ENCODE results near the gene ATP4B. TPM values are rescaled to one million over a fixed set of nuclear protein-coding genes. Genes with fewer than 3 reads are reported as not detected.

The ATP4B gene
- polyA plus RNA-seq, 3 donors, result 0.03 to 79.1 (median 3.4) TPM

DNA sequence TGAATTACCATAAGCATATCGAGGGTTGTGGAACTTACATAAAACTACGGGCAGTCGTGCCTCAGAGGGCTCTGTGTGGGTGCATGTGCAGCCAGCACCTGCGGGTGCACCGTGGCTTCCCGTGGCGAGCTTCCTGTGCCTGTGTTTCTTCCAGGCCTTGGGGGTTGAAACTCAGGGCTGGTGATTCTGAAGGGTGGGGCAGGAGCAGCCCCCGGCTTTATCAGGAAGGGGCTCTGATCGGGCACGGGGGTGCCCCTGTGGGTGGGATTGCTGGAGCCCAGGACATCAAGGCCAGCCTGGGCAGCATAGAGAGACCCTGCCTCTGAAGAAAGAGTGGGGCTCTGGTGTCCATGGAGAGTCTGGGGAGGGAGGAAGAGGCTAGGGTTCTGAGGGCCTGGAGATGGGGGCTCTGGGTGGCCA, 11.1 kb downstream of the ATP4B start:
- 60 to 74% (median 69%) methylated on average over 10 of the region's 10 CpGs for WGBS, 3 donors
- no peak overlapping the region for H3K27ac ChIP-seq (ENCODE audit: low read depth, low read length)

DNA sequence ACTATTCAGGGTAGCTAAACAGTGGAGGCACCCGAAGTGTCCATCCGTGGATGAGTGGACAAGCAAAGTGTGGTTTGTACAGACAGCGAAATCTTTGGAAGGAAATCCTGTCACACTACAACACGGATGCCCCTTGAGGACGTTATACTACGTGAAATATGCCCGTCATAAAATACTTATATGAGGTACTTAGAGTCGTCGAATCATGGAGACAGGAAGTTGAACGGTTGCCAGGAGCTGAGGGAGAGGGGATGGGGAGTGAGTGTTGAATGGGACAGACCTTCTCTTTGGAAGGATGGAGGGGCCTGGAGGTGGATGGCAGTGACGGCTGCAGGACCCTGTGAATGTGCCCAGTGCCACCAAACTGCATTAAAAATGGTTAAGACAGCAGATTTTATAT, 11.6 kb downstream of the ATP4B start:
- WGBS, 3 donors, result 46 to 69% (median 48%) methylated on average over 11 of the region's 11 CpGs
- H3K27ac ChIP-seq (ENCODE audit: low read depth, low read length), result no peak overlapping the region

GRCh38 chr13:113645329-113645728, 12.7 kb downstream of the ATP4B start:
- WGBS, 3 donors, result 96 to 97% (median 97%) methylated on average over 9 of the region's 9 CpGs
- no peak overlapping the region for H3K27ac ChIP-seq (ENCODE audit: low read depth, low read length)

GRCh38 chr13:113644800-113645199, 13.2 kb downstream of the ATP4B start:
- WGBS, 3 donors, result 94 to 100% (median 96%) methylated on average over 1 of the region's 1 CpG
- H3K27ac ChIP-seq (ENCODE audit: low read depth, low read length), result no peak overlapping the region

DNA sequence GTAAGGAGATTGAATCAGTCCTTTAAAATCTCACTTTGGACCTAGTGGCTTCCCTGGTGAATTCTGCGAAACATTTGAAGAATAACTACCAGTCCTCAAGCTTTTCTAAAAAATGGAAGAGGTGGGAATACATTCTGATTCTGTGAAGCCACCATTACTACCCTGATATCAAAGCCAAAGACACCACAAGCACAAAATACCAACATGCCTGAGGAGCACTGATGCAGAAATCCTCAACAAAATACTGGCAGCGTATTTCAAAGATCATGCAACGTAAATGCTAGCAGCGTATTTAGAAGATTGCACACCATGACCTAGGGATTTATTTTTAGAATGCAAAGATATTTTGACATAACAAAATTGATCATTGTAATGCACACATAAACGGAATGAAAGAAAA, 14.4 kb downstream of the ATP4B start:
- no peak overlapping the region for H3K27ac ChIP-seq (ENCODE audit: low read depth, low read length)
- 92 to 98% (median 97%) methylated on average over 5 of the region's 5 CpGs for WGBS, 3 donors

GRCh38 chr13:113642563-113642962, 15.4 kb downstream of the ATP4B start:
- WGBS, 3 donors, result 96 to 100% (median 98%) methylated on average over 2 of the region's 2 CpGs
- no peak overlapping the region for H3K27ac ChIP-seq (ENCODE audit: low read depth, low read length)

GRCh38 chr13:113641426-113641825, 16.6 kb downstream of the ATP4B start:
- WGBS, 3 donors, result 90 to 99% (median 92%) methylated on average over 7 of the region's 7 CpGs
- no peak overlapping the region for H3K27ac ChIP-seq (ENCODE audit: low read depth, low read length)

DNA sequence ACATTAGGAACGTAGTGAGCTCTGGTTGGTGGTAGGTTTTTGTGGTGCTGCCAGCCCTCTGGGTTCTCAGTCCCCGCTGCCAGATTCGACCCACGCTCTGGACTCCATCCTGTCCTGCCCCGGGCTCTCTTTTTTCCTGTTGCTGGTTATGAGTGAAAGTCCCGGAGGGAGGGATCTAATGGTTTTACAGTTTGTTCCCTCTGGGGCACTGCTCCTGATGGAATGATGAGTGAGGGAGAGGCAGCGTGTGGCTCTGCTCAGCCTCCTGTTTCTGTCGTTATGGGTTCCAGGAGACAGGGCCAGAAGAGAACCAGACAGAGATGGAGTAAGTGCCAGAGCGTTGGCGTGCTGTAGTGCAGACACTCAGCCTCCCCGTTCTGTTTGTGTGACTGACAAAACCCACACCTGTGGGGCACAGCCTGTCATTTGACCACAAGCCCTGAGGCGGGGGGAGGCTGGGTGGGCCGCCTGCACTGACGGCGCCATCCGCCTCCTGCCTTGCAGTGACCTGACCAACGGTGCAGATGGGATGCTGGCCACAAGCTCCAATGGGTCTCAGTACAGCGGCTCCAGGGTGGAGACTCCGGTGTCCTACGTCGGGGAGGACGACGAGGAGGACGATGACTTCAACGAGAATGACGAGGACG, 18.3 kb downstream of the ATP4B start:
- H3K27ac ChIP-seq (ENCODE audit: low read depth, low read length), result no peak overlapping the region
- WGBS, 3 donors, result 96 to 97% (median 96%) methylated on average over 27 of the region's 27 CpGs

- no peak overlapping the region for H3K27ac ChIP-seq (ENCODE audit: low read depth, low read length)
- 90 to 96% (median 94%) methylated on average over 8 of the region's 8 CpGs for WGBS, 3 donors
Observed at GRCh38 chr13:113638806-113639205, 19.2 kb downstream of the ATP4B start.

GRCh38 chr13:113638173-113638746, 19.7 kb downstream of the ATP4B start:
- 97 to 98% (median 98%) methylated on average over 37 of the region's 37 CpGs for WGBS, 3 donors
- H3K27ac ChIP-seq (ENCODE audit: low read depth, low read length), result no peak overlapping the region

- no peak overlapping the region for H3K27ac ChIP-seq (ENCODE audit: low read depth, low read length)
- WGBS, 3 donors, result 87 to 96% (median 95%) methylated on average over 30 of the region's 30 CpGs
Observed at GRCh38 chr13:113637262-113638160, 20.5 kb downstream of the ATP4B start.

- 95 to 96% (median 96%) methylated on average over 24 of the region's 24 CpGs for WGBS, 3 donors
- H3K27ac ChIP-seq (ENCODE audit: low read depth, low read length), result no peak overlapping the region
Observed at GRCh38 chr13:113636266-113636963, 21.6 kb downstream of the ATP4B start.

DNA sequence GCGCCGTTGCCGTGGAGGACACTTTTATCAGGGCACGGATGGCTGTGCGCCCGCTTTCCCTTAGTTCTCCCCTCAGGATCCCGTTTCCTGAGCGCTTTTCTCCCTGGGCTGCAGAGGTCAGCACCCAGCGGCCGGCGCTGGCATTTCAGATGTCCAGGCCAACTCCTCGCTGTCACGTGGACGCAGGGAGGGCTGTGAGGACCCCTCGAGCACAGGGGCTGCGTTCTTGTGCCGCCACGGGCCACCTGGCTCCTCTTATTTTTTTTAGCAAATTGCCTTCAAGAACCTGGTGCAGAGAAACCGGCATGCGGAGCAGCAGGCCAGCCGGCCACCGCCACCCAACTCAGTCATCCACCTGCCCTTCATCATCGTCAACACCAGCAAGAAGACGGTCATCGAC, 22.3 kb downstream of the ATP4B start:
- 98% methylated on average over 25 of the region's 25 CpGs for WGBS, 3 donors
- no peak overlapping the region for H3K27ac ChIP-seq (ENCODE audit: low read depth, low read length)

DNA sequence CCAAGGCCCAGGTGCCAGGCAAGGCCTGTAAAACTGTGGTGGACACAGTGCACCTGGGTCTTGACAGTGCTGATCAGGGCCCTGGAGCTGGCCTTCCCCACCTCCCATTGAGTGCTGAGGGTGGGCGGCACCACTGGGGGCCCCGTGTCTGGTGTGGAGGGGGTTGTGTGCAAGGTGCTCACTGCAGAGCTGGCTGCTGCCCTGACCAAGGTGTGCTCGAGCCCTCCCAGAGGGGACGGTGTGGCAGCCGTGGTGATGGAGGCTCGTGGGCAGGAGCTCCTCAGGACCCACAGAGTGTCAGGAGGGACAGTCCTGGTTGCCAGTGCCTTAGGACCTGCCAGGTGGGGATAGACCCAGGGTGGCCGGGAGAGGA, 23.0 kb downstream of the ATP4B start:
- H3K27ac ChIP-seq (ENCODE audit: low read depth, low read length), result no peak overlapping the region
- 94 to 95% (median 95%) methylated on average over 7 of the region's 7 CpGs for WGBS, 3 donors

DNA sequence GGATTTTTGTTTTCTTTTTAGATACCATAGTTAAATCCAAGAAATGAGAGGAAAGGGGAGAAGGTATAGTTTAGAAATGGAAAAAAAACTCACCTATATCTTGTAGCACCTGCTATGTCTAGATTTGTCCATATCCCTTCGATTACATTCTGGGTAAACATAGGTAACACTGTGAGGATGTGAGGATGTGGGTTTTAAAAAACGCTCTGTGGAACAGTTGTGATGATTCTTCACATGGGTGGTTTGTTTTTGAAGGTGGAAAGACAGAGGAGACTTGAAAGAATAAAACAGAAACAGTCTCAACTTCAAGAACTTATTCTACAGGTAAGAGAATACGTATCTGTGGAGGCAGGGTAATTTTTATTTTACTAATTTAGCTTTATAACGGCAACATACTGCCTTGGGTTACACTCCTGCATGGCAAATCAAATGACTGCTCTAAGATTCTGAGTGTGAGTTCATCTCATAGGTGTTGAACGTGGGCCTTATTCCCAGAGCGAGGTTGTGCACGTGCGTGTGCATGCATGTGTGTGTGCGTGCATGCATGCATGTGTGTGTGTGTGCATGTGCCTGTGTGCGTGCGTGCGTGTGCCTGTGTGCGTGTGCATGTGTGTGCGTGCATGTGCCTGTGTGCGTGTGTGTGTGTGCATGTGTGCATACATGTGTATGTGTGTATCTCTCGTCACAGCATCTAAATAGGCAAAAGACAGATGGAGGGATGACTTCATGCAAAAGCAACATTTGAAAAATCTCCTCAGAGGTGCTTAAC, 23.5 kb downstream of the ATP4B start:
- WGBS, 3 donors, result 93 to 95% (median 94%) methylated on average over 16 of the region's 16 CpGs
- H3K27ac ChIP-seq (ENCODE audit: low read depth, low read length), result no peak overlapping the region

- whole genome bisulfite sequencing, 3 donors, result 95 to 98% (median 97%) methylated on average over 18 of the region's 18 CpGs
- no peak overlapping the region for H3K27ac ChIP-seq (ENCODE audit: low read depth, low read length)
Observed at GRCh38 chr13:113633485-113633873, 24.5 kb downstream of the ATP4B start.

GRCh38 chr13:113632706-113633484, 25.1 kb downstream of the ATP4B start:
- 94% methylated on average over 37 to 38 of the region's 38 CpGs for WGBS, 3 donors
- no peak overlapping the region for H3K27ac ChIP-seq (ENCODE audit: low read depth, low read length)
